Measurements from ENCODE around the gene AFF3.

DNA sequence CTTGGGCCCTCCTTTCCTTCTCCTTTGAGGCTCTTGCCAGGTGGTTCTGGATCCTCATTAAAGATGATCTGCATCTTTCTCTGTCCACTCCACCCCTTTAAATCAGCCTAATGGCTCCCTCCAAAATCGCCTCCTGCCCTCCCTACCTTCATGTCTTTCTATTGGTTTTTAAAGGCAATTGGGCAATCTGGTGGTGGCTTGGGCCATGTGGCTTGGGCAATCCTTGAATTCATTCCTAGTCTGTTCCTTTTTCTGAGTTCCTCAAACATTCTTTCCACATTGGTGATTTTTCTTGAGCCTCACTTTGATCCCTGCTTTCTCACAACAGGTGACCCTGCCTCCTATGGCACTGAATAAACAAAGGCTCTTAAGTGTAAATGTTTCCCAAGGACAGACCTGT is 386.3 kb downstream of the AFF3 start:
- TF ChIP-seq ARNT (IDR thresholded peaks at IDR 0.05) (no peak), SP1 (IDR thresholded peaks at IDR 0.05) (no peak), LEF1 (IDR thresholded peaks at IDR 0.05; ENCODE audit: borderline replicate concordance) (no peak), NFRKB (IDR thresholded peaks at IDR 0.05) (no peak), BHLHE40 (IDR thresholded peaks at IDR 0.05; ENCODE audit: borderline replicate concordance) (no peak), SUZ12 (IDR thresholded peaks at IDR 0.05) (no peak)

Measured in HEK293T (cell line).